ENCODE data around the gene REEP1.
"Not testable (repeated sequence)": the region's sequence is repeated elsewhere in the genome, so short reads cannot be mapped to it uniquely, and the experiment has no call there.

REEP1 gene

GRCh38 chr2:86345783-86346370 is 8.5 kb upstream of the REEP1 start:
- not testable (repeated sequence) for DNase-seq (ENCODE audit: low read depth in 2 of 2)

GRCh38 chr2:86344404-86344803 is 7.0 kb upstream of the REEP1 start:
- DNase-seq (ENCODE audit: low read depth in 2 of 2): no peak

- no peak for DNase-seq (ENCODE audit: low read depth in 2 of 2)
These were observed 5.1 kb upstream of the REEP1 start for GRCh38 chr2:86342488-86342887.

- DNase-seq (ENCODE audit: low read depth in 2 of 2): no peak
These were observed 4.0 kb upstream of the REEP1 start for GRCh38 chr2:86341470-86341869.

GRCh38 chr2:86338778-86339295 is 1.4 kb upstream of the REEP1 start:
- DNase-seq (ENCODE audit: low read depth in 2 of 2): no peak

- no peak for DNase-seq (ENCODE audit: low read depth in 2 of 2)
These were observed 667 bp downstream of the REEP1 start for GRCh38 chr2:86336675-86337243.

- DNase-seq (ENCODE audit: low read depth in 2 of 2): no peak
These were observed 1.4 kb downstream of the REEP1 start for GRCh38 chr2:86335865-86336674.

GRCh38 chr2:86333378-86333777 is 4.0 kb downstream of the REEP1 start:
- DNase-seq (ENCODE audit: low read depth in 2 of 2): no peak

GRCh38 chr2:86332654-86333053 is 4.8 kb downstream of the REEP1 start:
- DNase-seq (ENCODE audit: low read depth in 2 of 2): no peak

- no peak for DNase-seq (ENCODE audit: low read depth in 2 of 2)
These were observed 6.0 kb downstream of the REEP1 start for GRCh38 chr2:86331384-86331783.

- no peak for DNase-seq (ENCODE audit: low read depth in 2 of 2)
These were observed 7.4 kb downstream of the REEP1 start for GRCh38 chr2:86330001-86330400.

- no peak for DNase-seq (ENCODE audit: low read depth in 2 of 2)
These were observed 14.0 kb downstream of the REEP1 start for GRCh38 chr2:86323273-86324021.

- no peak for DNase-seq (ENCODE audit: low read depth in 2 of 2)
These were observed 17.5 kb downstream of the REEP1 start for GRCh38 chr2:86319700-86320580.

- no peak for DNase-seq (ENCODE audit: low read depth in 2 of 2)
These were observed 22.3 kb downstream of the REEP1 start for GRCh38 chr2:86315084-86315483.

GRCh38 chr2:86314125-86314524 is 23.3 kb downstream of the REEP1 start:
- DNase-seq (ENCODE audit: low read depth in 2 of 2): no peak

GRCh38 chr2:86313341-86313740 is 24.1 kb downstream of the REEP1 start:
- DNase-seq (ENCODE audit: low read depth in 2 of 2): no peak

- no peak for DNase-seq (ENCODE audit: low read depth in 2 of 2)
These were observed 25.5 kb downstream of the REEP1 start for GRCh38 chr2:86311879-86312278.

GRCh38 chr2:86309966-86310365 is 27.5 kb downstream of the REEP1 start:
- DNase-seq (ENCODE audit: low read depth in 2 of 2): no peak

GRCh38 chr2:86308984-86309695 is 28.3 kb downstream of the REEP1 start:
- DNase-seq (ENCODE audit: low read depth in 2 of 2): no peak

GRCh38 chr2:86308356-86308755 is 29.1 kb downstream of the REEP1 start:
- DNase-seq (ENCODE audit: low read depth in 2 of 2): no peak

GRCh38 chr2:86307431-86307830 is 30.0 kb downstream of the REEP1 start:
- no peak for DNase-seq (ENCODE audit: low read depth in 2 of 2)
